Breast epithelium (tissue), 4 donors: ENCODE data around the gene TIE1. TPM values are rescaled to one million over a fixed set of nuclear protein-coding genes. Genes with fewer than 3 reads are reported as not detected.
A peak's percentile ranks its signal among the peaks of the same experiment; 100 is the strongest.

Experiments used
- DNase-seq, 2 donors: peaks; one replicate each; pipeline ENCODE4 v3.0.0-alpha.2; 2019; ENCODE audit warnings: low spot score in 2 of 2
- H3K27ac ChIP-seq, 2 donors: fragments of 200-600 bp; sonication (generic) in 1 of 2; one replicate each; pipeline ENCODE4 v1.5.1; 2016 to 2019; ENCODE audit warnings: mild to moderate bottlenecking in 1 of 2
- H3K27me3 ChIP-seq, 2 donors: fragments of 200-600 bp; sonication (generic) in 1 of 2; one replicate each; pipeline versions ENCODE4 v1.5.1 to v1.6.0; 2017 to 2019; ENCODE audit warnings: control low read depth in 1 of 2, mild to moderate bottlenecking in 1 of 2
- H3K36me3 ChIP-seq: fragments of 200-600 bp; one replicate; pipeline ENCODE4 v1.5.1; 2019
- H3K4me1 ChIP-seq, 2 donors: fragments of 200-600 bp; sonication (generic); one replicate each; pipeline ENCODE4 v1.5.1; 2016 to 2019; ENCODE audit warnings: control low read depth in 1 of 2
- H3K4me3 ChIP-seq, 3 donors: fragments of 200-600 bp; sonication (generic); 1 replicate in 2 of 3; 2 replicates in 1 of 3; pipeline ENCODE4 v1.5.1; 2016 to 2019; ENCODE audit warnings: mild to moderate bottlenecking in 3 of 3, moderate library complexity in 2 of 3
- H3K9me3 ChIP-seq, 2 donors: fragments of 200-600 bp; sonication (generic) in 1 of 2; one replicate each; pipeline ENCODE4 v1.5.1; 2016 to 2019; ENCODE audit warnings: control low read depth in 1 of 2
- CTCF ChIP-seq, 3 donors: fragments of 450-650 bp; IDR thresholded peaks; one replicate each; pipeline ENCODE4 v1.5.1; 2016 to 2017; ENCODE audit warnings: antibody characterized with exemption in 3 of 3, mild to moderate bottlenecking in 3 of 3, moderate library complexity in 3 of 3
- POLR2A ChIP-seq: fragments of 450-650 bp; IDR thresholded peaks from one replicate; pipeline ENCODE4 v1.6.1; 2016; ENCODE audit warnings: antibody characterized with exemption, mild to moderate bottlenecking, moderate library complexity
- POLR2AphosphoS5 ChIP-seq, 3 donors: sonication (generic); formaldehyde crosslinking; IDR thresholded peaks; one replicate each; pipeline ENCODE4 v1.6.1; 2017; ENCODE audit warnings: antibody characterized with exemption in 3 of 3
- intact Hi-C: fragments of 100-400 bp; cut with DNase I; formaldehyde crosslinking; loops from one replicate; pipeline ENCODE4 v1.15.1; 2023; ENCODE audit warnings: low total_unique reads
- total RNA-seq, 3 donors: library from RNA; depleted of rRNA; stranded (reverse); fragments of >200 nt; gene quantifications; one replicate each; pipeline ENCODE4 v1.1.0, GENCODE V29; 2016

TIE1 gene
- total RNA-seq, 3 donors from 2014 or later: 9.4 to 39.0 (median 24.2) TPM

DNA sequence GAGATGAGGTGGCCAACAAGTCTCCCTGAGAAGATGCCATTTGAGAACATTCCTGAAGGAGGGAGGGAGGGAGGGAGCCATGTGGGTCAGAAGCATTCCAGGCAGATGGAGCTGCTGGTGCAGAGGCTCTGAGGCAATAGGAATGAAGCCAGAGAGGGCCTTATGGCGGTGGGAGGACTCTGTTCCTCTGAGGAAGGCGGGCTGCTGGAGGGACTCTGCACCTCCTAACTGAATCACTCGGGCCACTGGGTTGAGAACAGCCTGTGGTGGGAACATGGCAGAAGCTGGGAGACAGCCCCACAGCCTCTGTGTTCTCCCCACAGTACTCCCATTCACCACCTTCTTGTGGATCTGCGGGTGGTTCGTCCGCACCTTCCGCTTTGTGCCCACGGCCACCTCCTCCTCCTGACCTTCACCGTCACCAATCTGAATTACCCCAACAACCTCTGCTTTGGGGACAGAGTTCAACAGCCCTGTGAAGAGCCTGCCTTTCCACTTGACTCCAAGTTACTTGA lies 33.4 kb upstream of the TIE1 start:
- no peak overlapping the region for H3K27ac ChIP-seq
- intact Hi-C loops: no loop called here
- H3K4me1 ChIP-seq: no peaks in the 10 kb centered on the region
- DNase-seq: peak in 1 of 2 donors; percentile 13
- H3K36me3 ChIP-seq: no peaks in the 10 kb centered on the region
- no peaks in the 10 kb centered on the region for H3K27me3 ChIP-seq
- no peak overlapping the region for H3K4me3 ChIP-seq
- H3K9me3 ChIP-seq: no peaks in the 10 kb centered on the region
- TF ChIP-seq POLR2AphosphoS5 (IDR thresholded peaks at IDR 0.05): no peak
- no peak for TF ChIP-seq CTCF (IDR thresholded peaks at IDR 0.05)
- no peak for TF ChIP-seq POLR2A

GRCh38 chr1:43267818-43268425 lies 32.9 kb upstream of the TIE1 start:
- no peaks in the 10 kb centered on the region for H3K4me1 ChIP-seq
- DNase-seq: peak in 1 of 2 donors; percentile 12
- no peaks in the 10 kb centered on the region for H3K9me3 ChIP-seq
- no peaks in the 10 kb centered on the region for H3K27me3 ChIP-seq
- no peak overlapping the region for H3K27ac ChIP-seq
- intact Hi-C loops: no loop called here
- no peak overlapping the region for H3K4me3 ChIP-seq
- no peaks in the 10 kb centered on the region for H3K36me3 ChIP-seq
- TF ChIP-seq CTCF (IDR thresholded peaks at IDR 0.05) (no peak), POLR2AphosphoS5 (IDR thresholded peaks at IDR 0.05) (no peak), POLR2A (no peak)

DNA sequence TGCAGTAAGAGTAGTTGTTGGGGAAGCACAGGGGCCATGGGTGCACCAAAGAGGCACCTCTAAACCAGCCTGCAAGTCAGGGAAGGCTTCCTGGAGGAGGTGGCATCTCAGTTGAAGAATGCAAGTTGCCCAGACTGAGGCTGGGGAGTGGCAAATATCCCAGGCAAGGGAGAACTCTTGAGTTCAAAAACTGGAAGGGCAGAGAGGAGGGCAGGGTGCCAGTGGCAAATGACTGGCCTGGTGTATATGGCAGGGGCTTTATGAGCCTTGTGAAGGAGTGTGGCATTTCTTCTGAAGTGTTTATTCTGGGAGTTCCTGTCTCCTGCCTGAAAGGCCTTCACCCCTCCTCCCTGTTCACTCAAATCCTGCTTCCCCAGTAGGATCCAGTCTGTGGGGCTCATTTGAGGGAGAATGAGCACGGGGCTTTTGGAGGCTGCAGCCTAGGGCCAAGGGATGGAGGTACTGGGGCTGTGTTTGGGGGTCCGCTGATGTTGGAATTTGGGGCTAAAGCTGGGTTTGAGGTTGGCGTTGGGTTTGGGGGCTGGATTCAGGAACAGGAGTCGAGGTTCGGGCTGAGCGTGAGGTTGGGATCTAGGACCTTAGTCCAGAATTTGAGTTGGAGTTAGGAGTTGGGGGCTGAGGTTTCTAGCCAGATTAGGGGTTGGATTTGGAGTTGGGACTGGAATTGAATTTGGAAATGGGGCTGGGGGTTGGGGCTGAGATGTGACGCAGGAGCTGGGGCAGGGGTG lies 31.0 kb upstream of the TIE1 start, which contains the start of gene TMEM125:
TMEM125 (plus strand) TSS at position 357 of the 749 bp plus-strand sequence. CDS start 2,740 bp downstream, outside the sequence.
- DNase-seq: peak in 1 of 2 donors; percentile 48
- H3K4me3 ChIP-seq: peak within 1 kb of the TSS in 2 of 3 donors; percentile 53 to 66

DNA sequence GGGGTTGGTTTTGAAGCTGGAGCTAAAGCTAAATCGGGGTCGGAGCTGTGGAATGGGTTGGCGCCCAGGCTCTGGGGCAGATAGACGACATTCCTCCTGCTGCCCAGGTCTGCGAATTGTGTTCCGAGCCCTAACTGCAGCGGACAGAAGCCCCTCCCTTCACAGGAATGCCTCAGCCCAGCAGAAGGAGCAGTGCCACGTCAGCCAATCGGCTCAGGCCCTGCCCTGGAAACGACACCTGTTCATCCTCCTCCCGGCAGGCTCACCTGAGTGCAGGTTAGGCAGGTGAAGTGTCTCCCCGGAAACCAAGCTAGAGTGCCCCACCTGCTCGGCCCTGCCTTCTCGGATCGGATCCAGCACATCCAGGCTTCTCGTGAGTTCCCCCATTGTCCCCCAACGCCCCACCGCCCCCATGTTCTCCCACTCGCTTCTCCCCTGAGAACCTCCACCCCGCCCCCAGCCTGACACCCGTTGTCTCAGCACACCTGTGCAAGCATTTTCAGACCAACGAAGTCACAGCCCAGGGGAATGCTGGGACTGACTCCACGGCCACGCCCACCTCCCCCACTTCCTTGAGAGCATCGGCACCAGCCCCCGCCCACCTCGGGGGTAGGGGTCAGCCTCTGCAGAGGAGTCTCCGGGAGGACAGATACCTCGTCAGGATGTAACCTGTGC lies 30.2 kb upstream of the TIE1 start:
- H3K4me3 ChIP-seq: peak overlapping the region in 2 of 3 donors; percentile 53 to 66
- no peaks in the 10 kb centered on the region for H3K4me1 ChIP-seq
- H3K9me3 ChIP-seq: no peaks in the 10 kb centered on the region
- intact Hi-C loops: no loop called here
- peak; percentile 83 for DNase-seq
- H3K36me3 ChIP-seq: no peaks in the 10 kb centered on the region
- TF ChIP-seq POLR2AphosphoS5 (IDR thresholded peaks at IDR 0.05) (peak in 1 of 3 donors; percentile 45), POLR2A (no peak)
- H3K27me3 ChIP-seq: no peaks in the 10 kb centered on the region
- H3K27ac ChIP-seq: peak overlapping the region; percentile 78 to 81

More for the DNA sequence above, 31.0 kb upstream of the TIE1 start, which contains the start of gene TMEM125:
- Histone ChIP-seq H3K36me3 (no peaks in the 10 kb centered on the region), H3K27me3 (no peaks in the 10 kb centered on the region), H3K4me1 (no peaks in the 10 kb centered on the region), H3K9me3 (no peaks in the 10 kb centered on the region), H3K27ac (peak within 1 kb of the TSS; percentile 78 to 81)
- TF ChIP-seq POLR2A: no peak
- no peak for TF ChIP-seq CTCF (IDR thresholded peaks at IDR 0.05)
- TF ChIP-seq POLR2AphosphoS5 (IDR thresholded peaks at IDR 0.05): no peak
- intact Hi-C loops: no loop called here
